Mesenchymal stem cell (in vitro differentiated cells and primary cell): ENCODE data around the gene STK33.
"Not testable (repeated sequence)": the region's sequence is repeated elsewhere in the genome, so short reads cannot be mapped to it uniquely, and the experiment has no call there.

Experiments
- DNase-seq: peaks from one replicate; pipeline ENCODE4 v3.0.0-alpha.2; 2013
- H2AFZ ChIP-seq: one replicate; pipeline ENCODE4 v1.6.1; 2013; ENCODE audit warnings: low read depth, mild to moderate bottlenecking, control low read depth, inconsistent platforms, low read length, moderate library complexity
- H2AK5ac ChIP-seq: 2 replicates; pipeline ENCODE4 v1.6.1; 2013; ENCODE audit warnings: low read length, moderate library complexity, mild to moderate bottlenecking, inconsistent platforms; ENCODE audit not compliant: severe bottlenecking
- H2BK120ac ChIP-seq: one replicate; pipeline ENCODE4 v1.6.1; 2013; ENCODE audit warnings: low read depth, mild to moderate bottlenecking, inconsistent platforms, low read length, moderate library complexity
- H2BK12ac ChIP-seq, 2 experiments: one replicate each; pipeline ENCODE4 v1.6.1; 2013; ENCODE audit warnings: inconsistent platforms in 2 of 2, low read length in 2 of 2, mild to moderate bottlenecking in 2 of 2, moderate library complexity in 2 of 2, control low read depth in 1 of 2
- H2BK15ac ChIP-seq: one replicate; pipeline ENCODE4 v1.6.1; 2013; ENCODE audit warnings: mild to moderate bottlenecking, low read depth, inconsistent platforms; ENCODE audit not compliant: poor library complexity, severe bottlenecking
- H2BK5ac ChIP-seq: 2 replicates; pipeline ENCODE4 v1.6.1; 2013; ENCODE audit warnings: low read depth, mild to moderate bottlenecking, low read length, control low read depth, inconsistent platforms; ENCODE audit not compliant: poor library complexity, severe bottlenecking
- H3K14ac ChIP-seq, 2 experiments: one replicate each; pipeline ENCODE4 v1.6.1; 2013; ENCODE audit warnings: inconsistent platforms in 2 of 2, low read length in 2 of 2, control low read depth in 1 of 2, mild to moderate bottlenecking in 1 of 2, moderate library complexity in 1 of 2
- H3K18ac ChIP-seq, 2 experiments: one replicate each; pipeline ENCODE4 v1.6.1; 2013; ENCODE audit warnings: inconsistent platforms in 2 of 2, low read length in 2 of 2, control low read depth in 1 of 2, low read depth in 1 of 2, mild to moderate bottlenecking in 1 of 2
- H3K23ac ChIP-seq, 2 experiments: one replicate each; pipeline ENCODE4 v1.6.1; 2013; ENCODE audit warnings: inconsistent platforms in 2 of 2, low read length in 2 of 2, mild to moderate bottlenecking in 2 of 2, moderate library complexity in 2 of 2, control low read depth in 1 of 2
- H3K27ac ChIP-seq: 2 replicates; pipeline ENCODE4 v1.5.1; 2013; ENCODE audit warnings: mild to moderate bottlenecking, moderate library complexity, low read length, control low read depth, inconsistent platforms; ENCODE audit not compliant: poor library complexity, severe bottlenecking
- H3K27me3 ChIP-seq, 2 experiments: 2 replicates each; pipeline versions ENCODE4 v1.6.1 to v1.7.0; 2013; ENCODE audit warnings: low read length in 2 of 2, mild to moderate bottlenecking in 2 of 2, moderate library complexity in 2 of 2, control low read depth in 1 of 2, inconsistent platforms in 1 of 2; ENCODE audit not compliant: control insufficient read depth in 1 of 2, insufficient read depth in 1 of 2
- H3K36me3 ChIP-seq, 2 experiments: 2 replicates each; pipeline versions ENCODE4 v1.6.1 to v1.7.0; 2013; ENCODE audit warnings: low read length in 2 of 2, control low read depth in 1 of 2, inconsistent platforms in 1 of 2, low read depth in 1 of 2, mild to moderate bottlenecking in 1 of 2; ENCODE audit not compliant: insufficient read depth in 2 of 2, control insufficient read depth in 1 of 2
- H3K4ac ChIP-seq, 2 experiments: one replicate each; pipeline ENCODE4 v1.6.1; 2013; ENCODE audit warnings: inconsistent platforms in 2 of 2, low read length in 2 of 2, mild to moderate bottlenecking in 2 of 2, moderate library complexity in 2 of 2, control low read depth in 1 of 2, low read depth in 1 of 2
- H3K4me1 ChIP-seq: 2 replicates; pipeline ENCODE4 v1.6.1; 2013; ENCODE audit warnings: low read depth, low read length, control low read depth; ENCODE audit not compliant: control insufficient read depth, insufficient read depth
- H3K4me2 ChIP-seq: 2 replicates; pipeline ENCODE4 v1.6.1; 2013; ENCODE audit warnings: low read length, mild to moderate bottlenecking, inconsistent platforms; ENCODE audit not compliant: poor library complexity, severe bottlenecking
- H3K4me3 ChIP-seq, 2 experiments: 2 replicates each; pipeline versions ENCODE4 v1.5.1 to v1.7.0; 2013; ENCODE audit warnings: low read length in 2 of 2, mild to moderate bottlenecking in 2 of 2, control low read depth in 1 of 2, low read depth in 1 of 2; ENCODE audit not compliant: insufficient read depth in 1 of 2
- H3K79me1 ChIP-seq: replicated peaks from 2 replicates; pipeline ENCODE4 v1.6.1; 2013; ENCODE audit warnings: mild to moderate bottlenecking, control low read depth, low read length, inconsistent platforms; ENCODE audit not compliant: poor library complexity, severe bottlenecking
- H3K9ac ChIP-seq: 2 replicates; pipeline ENCODE4 v1.7.0; 2013; ENCODE audit warnings: mild to moderate bottlenecking, low read length, moderate library complexity
- H3K9me3 ChIP-seq: 2 replicates; pipeline ENCODE4 v1.7.0; 2013; ENCODE audit warnings: mild to moderate bottlenecking, low read length; ENCODE audit not compliant: control insufficient read depth
- H4K8ac ChIP-seq: one replicate; pipeline ENCODE4 v1.6.1; 2013; ENCODE audit warnings: inconsistent platforms, mild to moderate bottlenecking, low read length, moderate library complexity
- H4K91ac ChIP-seq: one replicate; pipeline ENCODE4 v1.6.1; 2013; ENCODE audit warnings: mild to moderate bottlenecking, low read length, inconsistent platforms
- WGBS: methylation state at CpG from one replicate; pipeline ENCODE4 v1.1.7; 2013; ENCODE audit warnings: mixed read lengths; 5-methylcytosine and 5-hydroxymethylcytosine counted together

The STK33 gene

GRCh38 chr11:8467806-8468205 is 126.2 kb downstream of the STK33 start:
- WGBS: 74% methylated on average over 4 of the region's 5 CpGs
- DNase-seq: not testable (repeated sequence)

GRCh38 chr11:8467356-8467755 is 126.7 kb downstream of the STK33 start:
- H3K23ac ChIP-seq, H3K4me3 ChIP-seq, H2BK15ac ChIP-seq, H3K27ac ChIP-seq, H3K18ac ChIP-seq, H3K4me2 ChIP-seq, H4K91ac ChIP-seq, H2AFZ ChIP-seq, DNase-seq, H3K9ac ChIP-seq, H4K8ac ChIP-seq, H3K14ac ChIP-seq, H2BK12ac ChIP-seq, H3K79me1 ChIP-seq, H2BK120ac ChIP-seq, H3K27me3 ChIP-seq, H2AK5ac ChIP-seq, H3K4ac ChIP-seq, H3K4me1 ChIP-seq, H3K36me3 ChIP-seq, H2BK5ac ChIP-seq: not testable (repeated sequence)
- peaks cover 16% of the 10 kb centered on the region for H3K9me3 ChIP-seq
- 58% methylated on average over 4 of the region's 4 CpGs for WGBS

More at GRCh38 chr11:8467806-8468205, 126.2 kb downstream of the STK33 start:
- not testable (repeated sequence) for H2AFZ ChIP-seq, H2BK15ac ChIP-seq, H4K91ac ChIP-seq, H3K23ac ChIP-seq, H3K27me3 ChIP-seq, H3K79me1 ChIP-seq, H2AK5ac ChIP-seq, H2BK12ac ChIP-seq, H3K4me1 ChIP-seq, H3K27ac ChIP-seq, H3K4me2 ChIP-seq, H3K9ac ChIP-seq, H3K18ac ChIP-seq, H3K4ac ChIP-seq, H3K36me3 ChIP-seq, H4K8ac ChIP-seq, H2BK120ac ChIP-seq, H2BK5ac ChIP-seq, H3K14ac ChIP-seq, H3K4me3 ChIP-seq
- peaks cover 16% of the 10 kb centered on the region for H3K9me3 ChIP-seq

- WGBS: 80% methylated on average over 2 of the region's 3 CpGs
- not testable (repeated sequence) for H3K27me3 ChIP-seq, H3K79me1 ChIP-seq, H3K9ac ChIP-seq, H2BK12ac ChIP-seq, H2BK15ac ChIP-seq, H4K8ac ChIP-seq, H4K91ac ChIP-seq, H2BK5ac ChIP-seq, H3K4ac ChIP-seq, H3K4me3 ChIP-seq, H3K27ac ChIP-seq, H3K14ac ChIP-seq, H3K18ac ChIP-seq, H3K4me1 ChIP-seq, H2AK5ac ChIP-seq, H2AFZ ChIP-seq, DNase-seq, H3K4me2 ChIP-seq, H3K23ac ChIP-seq, H2BK120ac ChIP-seq, H3K36me3 ChIP-seq
- H3K9me3 ChIP-seq: peaks cover 16% of the 10 kb centered on the region
These were observed 127.1 kb downstream of the STK33 start for GRCh38 chr11:8466884-8467283.

- Histone ChIP-seq H3K4me3 (no peak overlapping the region), H4K91ac (no peak overlapping the region), H3K9ac (no peak overlapping the region), H2BK15ac (no peak overlapping the region), H3K79me1 (no peaks in the 10 kb centered on the region), H3K18ac (no peak overlapping the region), H2AK5ac (no peak overlapping the region), H3K23ac (no peak overlapping the region), H4K8ac (no peak overlapping the region), H3K4me2 (no peak overlapping the region), H2BK120ac (no peak overlapping the region), H2AFZ (no peak overlapping the region), H3K4me1 (no peaks in the 10 kb centered on the region), H3K36me3 (no peaks in the 10 kb centered on the region), H2BK5ac (no peak overlapping the region), H3K4ac (no peak overlapping the region), H3K14ac (no peak overlapping the region), H3K27ac (no peak overlapping the region), H3K27me3 (peaks cover 0 to 3% of the 10 kb centered on the region in 2 experiments), H2BK12ac (no peak overlapping the region), H3K9me3 (no peaks in the 10 kb centered on the region)
- WGBS: 72% methylated on average over 2 of the region's 4 CpGs
- no peak for DNase-seq
These were observed 134.2 kb downstream of the STK33 start for GRCh38 chr11:8459711-8460399.
